ENCODE data around the gene CORIN.
"Not testable (repeated sequence)": the region's sequence is repeated elsewhere in the genome, so short reads cannot be mapped to it uniquely, and the experiment has no call there.

CORIN gene

GRCh38 chr4:47774079-47774478 is 63.8 kb downstream of the CORIN start:
- H3K27me3 ChIP-seq (ENCODE audit: insufficient read depth, low read depth): no peaks in the 10 kb centered on the region

GRCh38 chr4:47771020-47771419 is 66.8 kb downstream of the CORIN start:
- no peak overlapping the region for H2AFZ ChIP-seq (ENCODE audit: low read depth)
- TF ChIP-seq CTCF (conservative IDR thresholded peaks at IDR 0.05; ENCODE audit: low read depth, low read length): no peak

More at GRCh38 chr4:47774079-47774478, 63.8 kb downstream of the CORIN start:
- H4K20me1 ChIP-seq (ENCODE audit: insufficient read depth): no peaks in the 10 kb centered on the region
- no peak overlapping the region for H3K27ac ChIP-seq
- no peaks in the 10 kb centered on the region for H3K4me1 ChIP-seq (ENCODE audit: low read depth, poor library complexity, severe bottlenecking)
- H3K36me3 ChIP-seq (ENCODE audit: insufficient read depth): no peaks in the 10 kb centered on the region
- no peak overlapping the region for H3K9ac ChIP-seq
- no peaks in the 10 kb centered on the region for H3K79me2 ChIP-seq (ENCODE audit: insufficient read depth, low read depth)
- no peak for TF ChIP-seq CTCF (conservative IDR thresholded peaks at IDR 0.05; ENCODE audit: low read depth, low read length)
- H2AFZ ChIP-seq (ENCODE audit: low read depth): no peak overlapping the region
- H3K4me3 ChIP-seq (IDR thresholded peaks at IDR 0.05; ENCODE audit: insufficient read depth, low read depth, low read length): no peak overlapping the region
- H3K4me2 ChIP-seq: no peak overlapping the region

GRCh38 chr4:47767956-47768355 is 69.9 kb downstream of the CORIN start:
- H3K36me3 ChIP-seq (ENCODE audit: insufficient read depth): not testable (repeated sequence)

More at GRCh38 chr4:47771020-47771419, 66.8 kb downstream of the CORIN start:
- Histone ChIP-seq H3K27me3 (ENCODE audit: insufficient read depth, low read depth) (no peaks in the 10 kb centered on the region), H3K27ac (no peak overlapping the region), H4K20me1 (ENCODE audit: insufficient read depth) (no peaks in the 10 kb centered on the region), H3K36me3 (ENCODE audit: insufficient read depth) (no peaks in the 10 kb centered on the region), H3K4me3 (IDR thresholded peaks at IDR 0.05; ENCODE audit: insufficient read depth, low read depth, low read length) (no peak overlapping the region), H3K4me2 (no peak overlapping the region), H3K9ac (no peak overlapping the region), H3K4me1 (ENCODE audit: low read depth, poor library complexity, severe bottlenecking) (no peaks in the 10 kb centered on the region), H3K79me2 (ENCODE audit: insufficient read depth, low read depth) (no peaks in the 10 kb centered on the region)

GRCh38 chr4:47763279-47763678 is 74.6 kb downstream of the CORIN start:
- Histone ChIP-seq H3K9ac (no peak overlapping the region), H4K20me1 (ENCODE audit: insufficient read depth) (no peaks in the 10 kb centered on the region), H3K27ac (no peak overlapping the region), H3K4me1 (ENCODE audit: low read depth, poor library complexity, severe bottlenecking) (no peaks in the 10 kb centered on the region), H3K36me3 (ENCODE audit: insufficient read depth) (no peaks in the 10 kb centered on the region), H2AFZ (ENCODE audit: low read depth) (no peak overlapping the region), H3K79me2 (ENCODE audit: insufficient read depth, low read depth) (no peaks in the 10 kb centered on the region), H3K4me2 (no peak overlapping the region), H3K27me3 (ENCODE audit: insufficient read depth, low read depth) (no peaks in the 10 kb centered on the region), H3K4me3 (IDR thresholded peaks at IDR 0.05; ENCODE audit: insufficient read depth, low read depth, low read length) (no peak overlapping the region)
- no peak for TF ChIP-seq CTCF (conservative IDR thresholded peaks at IDR 0.05; ENCODE audit: low read depth, low read length)

More at GRCh38 chr4:47767956-47768355, 69.9 kb downstream of the CORIN start:
- not testable (repeated sequence) for H4K20me1 ChIP-seq (ENCODE audit: insufficient read depth); H2AFZ ChIP-seq (ENCODE audit: low read depth); H3K4me3 ChIP-seq (IDR thresholded peaks at IDR 0.05; ENCODE audit: insufficient read depth, low read depth, low read length); H3K27ac ChIP-seq; H3K4me1 ChIP-seq (ENCODE audit: low read depth, poor library complexity, severe bottlenecking); H3K9ac ChIP-seq; H3K27me3 ChIP-seq (ENCODE audit: insufficient read depth, low read depth); H3K79me2 ChIP-seq (ENCODE audit: insufficient read depth, low read depth); H3K4me2 ChIP-seq

GRCh38 chr4:47762376-47763266 is 75.2 kb downstream of the CORIN start:
- no peaks in the 10 kb centered on the region for H4K20me1 ChIP-seq (ENCODE audit: insufficient read depth)
- no peak overlapping the region for H3K4me3 ChIP-seq (IDR thresholded peaks at IDR 0.05; ENCODE audit: insufficient read depth, low read depth, low read length)
- H3K27ac ChIP-seq: no peak overlapping the region
- H2AFZ ChIP-seq (ENCODE audit: low read depth): no peak overlapping the region
- no peaks in the 10 kb centered on the region for H3K36me3 ChIP-seq (ENCODE audit: insufficient read depth)
- no peaks in the 10 kb centered on the region for H3K27me3 ChIP-seq (ENCODE audit: insufficient read depth, low read depth)
- H3K79me2 ChIP-seq (ENCODE audit: insufficient read depth, low read depth): no peaks in the 10 kb centered on the region
- H3K4me1 ChIP-seq (ENCODE audit: low read depth, poor library complexity, severe bottlenecking): no peaks in the 10 kb centered on the region
- TF ChIP-seq CTCF (conservative IDR thresholded peaks at IDR 0.05; ENCODE audit: low read depth, low read length): no peak
- H3K9ac ChIP-seq: no peak overlapping the region
- H3K4me2 ChIP-seq: no peak overlapping the region

- H2AFZ ChIP-seq (ENCODE audit: low read depth); H3K27ac ChIP-seq; H3K9ac ChIP-seq; H3K4me1 ChIP-seq (ENCODE audit: low read depth, poor library complexity, severe bottlenecking); H3K79me2 ChIP-seq (ENCODE audit: insufficient read depth, low read depth); H3K27me3 ChIP-seq (ENCODE audit: insufficient read depth, low read depth); H3K4me3 ChIP-seq (IDR thresholded peaks at IDR 0.05; ENCODE audit: insufficient read depth, low read depth, low read length); H4K20me1 ChIP-seq (ENCODE audit: insufficient read depth); H3K36me3 ChIP-seq (ENCODE audit: insufficient read depth); H3K4me2 ChIP-seq: not testable (repeated sequence)
Measured at GRCh38 chr4:47753316-47753715, 84.6 kb downstream of the CORIN start.

All from KMS-11 (cell line).